Smooth muscle cell (in vitro differentiated cells): ENCODE data around the gene SRP14. TPM values are rescaled to one million over a fixed set of nuclear protein-coding genes. Genes with fewer than 3 reads are reported as not detected.
A peak's percentile ranks its signal among the peaks of the same experiment; 100 is the strongest.

ENCODE experiments used
- DNase-seq: peaks from one replicate; lab custom pipeline; 2025; ENCODE audit not compliant: unreplicated experiment; lab: John Stamatoyannopoulos, UW
- H2AFZ ChIP-seq: fragments of 200-600 bp; sonication (generic); 2 replicates; pipeline ENCODE4 v1.6.0; 2016; ENCODE audit warnings: antibody characterized with exemption, low read depth, mild to moderate bottlenecking
- H3F3A ChIP-seq: fragments of 200-600 bp; sonication (generic); 2 replicates; pipeline ENCODE4 v1.6.0; 2017; ENCODE audit warnings: antibody characterized with exemption, low read depth
- H3K27ac ChIP-seq: fragments of 200-600 bp; sonication (generic); 2 replicates; pipeline ENCODE4 v1.5.1; 2016; ENCODE audit warnings: low read depth, mild to moderate bottlenecking
- H3K27me3 ChIP-seq: fragments of 200-600 bp; sonication (generic); 2 replicates; pipeline ENCODE4 v1.6.1; 2016; ENCODE audit warnings: low read depth, mild to moderate bottlenecking
- H3K36me3 ChIP-seq: fragments of 200-600 bp; sonication (generic); 2 replicates; pipeline ENCODE4 v1.5.1; 2016; ENCODE audit warnings: low read depth
- H3K4me1 ChIP-seq: fragments of 200-600 bp; sonication (generic); 2 replicates; pipeline ENCODE4 v1.5.1; 2016; ENCODE audit warnings: low read depth
- H3K4me2 ChIP-seq: fragments of 200-600 bp; sonication (generic); 2 replicates; pipeline ENCODE4 v1.6.0; 2016; ENCODE audit warnings: mild to moderate bottlenecking
- H3K4me3 ChIP-seq: fragments of 200-600 bp; sonication (generic); 2 replicates; pipeline ENCODE4 v1.5.1; 2016; ENCODE audit warnings: mild to moderate bottlenecking
- H3K79me2 ChIP-seq: fragments of 200-600 bp; sonication (generic); 2 replicates; pipeline ENCODE4 v1.6.0; 2016; ENCODE audit warnings: low read depth, mild to moderate bottlenecking
- H3K9ac ChIP-seq: fragments of 200-600 bp; sonication (generic); 2 replicates; pipeline ENCODE4 v1.6.0; 2016; ENCODE audit warnings: low read depth
- H3K9me3 ChIP-seq: fragments of 200-600 bp; sonication (generic); replicated peaks from 2 replicates; pipeline ENCODE4 v1.5.1; 2016; ENCODE audit warnings: low read depth
- H4K20me1 ChIP-seq: fragments of 200-600 bp; sonication (generic); 2 replicates; pipeline ENCODE4 v1.6.0; 2016; ENCODE audit warnings: low read depth
- CTCF ChIP-seq: fragments of 200-600 bp; sonication (generic); IDR thresholded peaks from 2 replicates; pipeline ENCODE4 v1.5.1; 2017; ENCODE audit warnings: borderline replicate concordance, mild to moderate bottlenecking, antibody characterized with exemption; ENCODE audit not compliant: insufficient read depth, poor library complexity, severe bottlenecking
- WGBS: methylation state at CpG from one replicate; pipeline ENCODE4 v1.1.7; 2016; ENCODE audit warnings: low lambda C conversion rate; 5-methylcytosine and 5-hydroxymethylcytosine counted together
- polyA plus RNA-seq: library from polyadenylated mRNA; unstranded; fragments of >200 nt; fragmentation: Nextera tagmentation; extraction: Ambion mirVana; gene quantifications from 2 replicates; pipeline ENCODE4 v1.2.1, GENCODE V29; 2016
- total RNA-seq: library from RNA; depleted of rRNA; stranded (reverse); fragments of >200 nt; gene quantifications from 2 replicates; pipeline ENCODE4 v1.2.3, GENCODE V29; 2014

The SRP14 gene
- total and polyA plus RNA-seq, 2 experiments from 2014 or later, result 307 to 726 TPM

DNA sequence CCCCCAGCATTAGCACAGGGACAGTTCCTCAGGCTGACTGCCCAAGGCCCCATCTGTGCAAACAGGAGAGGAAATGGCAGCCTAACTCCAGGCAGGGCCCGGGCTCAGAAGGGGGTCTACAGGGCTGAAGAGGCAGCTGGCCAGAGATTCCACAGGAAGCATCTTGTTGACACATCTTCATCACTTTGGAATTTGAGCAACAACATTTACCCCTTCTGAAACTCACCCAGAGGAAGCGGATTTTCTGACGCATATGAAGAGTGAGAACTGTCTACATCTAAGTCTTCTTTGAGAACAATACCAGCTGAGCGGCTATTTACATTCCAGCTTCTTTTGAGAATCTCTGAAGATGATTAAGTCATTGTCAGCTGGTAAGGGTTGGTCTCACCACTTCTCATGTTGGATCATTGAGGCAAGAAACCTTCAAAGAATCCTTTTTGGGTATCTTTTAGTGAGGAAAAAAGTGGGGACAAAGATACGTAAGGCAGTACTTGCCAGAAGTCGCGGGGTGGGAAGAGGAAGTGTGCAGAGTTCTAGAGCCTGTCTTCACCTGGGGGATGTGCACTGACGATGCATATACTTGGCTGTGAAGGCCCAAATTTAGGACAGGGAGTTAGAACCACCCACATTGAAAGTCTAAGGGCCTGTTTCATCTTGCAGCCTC lies 25.4 kb upstream of the SRP14 start:
- Histone ChIP-seq H3K4me2 (no peak overlapping the region), H4K20me1 (no peaks in the 10 kb centered on the region), H3K79me2 (no peaks in the 10 kb centered on the region), H3K9ac (no peak overlapping the region), H3K27ac (peak overlapping the region; percentile 30), H3K9me3 (no peaks in the 10 kb centered on the region), H2AFZ (no peak overlapping the region), H3K27me3 (no peaks in the 10 kb centered on the region), H3K4me1 (peaks cover 16% of the 10 kb centered on the region), H3F3A (no peaks in the 10 kb centered on the region), H3K36me3 (no peaks in the 10 kb centered on the region), H3K4me3 (no peak overlapping the region)
- no peak for DNase-seq
- WGBS, result 71% methylated on average over 8 of the region's 8 CpGs
- no peak for TF ChIP-seq CTCF

- H2AFZ ChIP-seq, result no peak overlapping the region
- H3K36me3 ChIP-seq, result no peaks in the 10 kb centered on the region
- WGBS, result 40% methylated on average over 2 of the region's 2 CpGs
- no peaks in the 10 kb centered on the region for H3K27me3 ChIP-seq
- TF ChIP-seq CTCF, result no peak
- H3K4me1 ChIP-seq, result peaks cover 9% of the 10 kb centered on the region
- no peak overlapping the region for H3K4me2 ChIP-seq
- no peak for DNase-seq
- no peaks in the 10 kb centered on the region for H3F3A ChIP-seq
- no peaks in the 10 kb centered on the region for H4K20me1 ChIP-seq
- no peak overlapping the region for H3K9ac ChIP-seq
- H3K4me3 ChIP-seq, result no peak overlapping the region
- H3K9me3 ChIP-seq, result no peaks in the 10 kb centered on the region
- H3K27ac ChIP-seq, result peak overlapping the region; percentile 30
- H3K79me2 ChIP-seq, result no peaks in the 10 kb centered on the region
Measured at GRCh38 chr15:40063563-40064011, 24.6 kb upstream of the SRP14 start.

DNA sequence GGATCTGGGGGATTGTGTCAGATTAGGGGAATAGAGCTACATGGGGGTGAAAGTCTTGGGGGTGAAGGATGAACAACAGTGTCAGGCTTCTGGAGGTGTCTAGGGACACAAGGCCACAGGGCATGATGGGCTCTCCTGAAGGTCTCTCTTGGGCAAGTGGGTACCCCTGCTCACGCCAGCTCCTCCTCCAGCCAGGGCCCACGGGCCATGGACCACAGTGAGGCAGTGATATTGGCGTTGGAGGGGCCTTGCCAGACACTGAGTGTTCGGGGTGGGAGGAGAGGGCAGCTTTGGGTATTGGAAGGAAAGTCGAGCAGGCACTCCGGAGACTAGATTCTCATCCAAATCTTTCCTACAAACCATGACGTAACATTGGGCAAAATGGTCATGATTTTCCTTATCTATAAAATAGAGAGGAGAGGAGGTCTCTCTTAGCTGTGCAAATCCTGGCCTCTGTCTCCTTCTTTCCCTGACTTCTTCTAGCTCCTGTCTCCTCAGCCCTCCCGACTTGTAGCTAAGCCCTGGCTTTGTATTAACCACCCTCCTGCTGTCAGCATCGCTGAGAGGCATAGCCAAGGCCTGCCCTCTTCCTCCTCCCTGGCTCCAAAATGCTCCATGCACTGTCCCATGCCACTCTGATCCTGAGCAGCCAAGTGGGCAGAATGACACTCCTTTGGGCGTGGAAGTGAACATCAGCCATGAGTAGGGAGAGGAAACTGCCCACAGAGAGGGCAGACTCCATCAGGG lies 24.0 kb upstream of the SRP14 start:
- no peak overlapping the region for H3K4me3 ChIP-seq
- 85% methylated on average over 10 of the region's 10 CpGs for WGBS
- no peaks in the 10 kb centered on the region for H3F3A ChIP-seq
- H3K9me3 ChIP-seq, result no peaks in the 10 kb centered on the region
- H3K9ac ChIP-seq, result no peak overlapping the region
- no peaks in the 10 kb centered on the region for H3K36me3 ChIP-seq
- no peaks in the 10 kb centered on the region for H4K20me1 ChIP-seq
- H3K27ac ChIP-seq, result no peak overlapping the region
- H3K4me1 ChIP-seq, result peaks cover 6% of the 10 kb centered on the region
- no peaks in the 10 kb centered on the region for H3K27me3 ChIP-seq
- no peaks in the 10 kb centered on the region for H3K79me2 ChIP-seq
- no peak for TF ChIP-seq CTCF
- H3K4me2 ChIP-seq, result no peak overlapping the region
- H2AFZ ChIP-seq, result no peak overlapping the region
- no peak for DNase-seq
